NCI-H128 (cell line): ENCODE measurements around the gene GNLY.
"Not testable (repeated sequence)": the region's sequence is repeated elsewhere in the genome, so short reads cannot be mapped to it uniquely, and the experiment has no call there.

ENCODE experiments used
- DNase-seq: peaks from one replicate; lab custom pipeline; 2025; ENCODE audit not compliant: unreplicated experiment; lab: John Stamatoyannopoulos, UW

The GNLY gene

DNA sequence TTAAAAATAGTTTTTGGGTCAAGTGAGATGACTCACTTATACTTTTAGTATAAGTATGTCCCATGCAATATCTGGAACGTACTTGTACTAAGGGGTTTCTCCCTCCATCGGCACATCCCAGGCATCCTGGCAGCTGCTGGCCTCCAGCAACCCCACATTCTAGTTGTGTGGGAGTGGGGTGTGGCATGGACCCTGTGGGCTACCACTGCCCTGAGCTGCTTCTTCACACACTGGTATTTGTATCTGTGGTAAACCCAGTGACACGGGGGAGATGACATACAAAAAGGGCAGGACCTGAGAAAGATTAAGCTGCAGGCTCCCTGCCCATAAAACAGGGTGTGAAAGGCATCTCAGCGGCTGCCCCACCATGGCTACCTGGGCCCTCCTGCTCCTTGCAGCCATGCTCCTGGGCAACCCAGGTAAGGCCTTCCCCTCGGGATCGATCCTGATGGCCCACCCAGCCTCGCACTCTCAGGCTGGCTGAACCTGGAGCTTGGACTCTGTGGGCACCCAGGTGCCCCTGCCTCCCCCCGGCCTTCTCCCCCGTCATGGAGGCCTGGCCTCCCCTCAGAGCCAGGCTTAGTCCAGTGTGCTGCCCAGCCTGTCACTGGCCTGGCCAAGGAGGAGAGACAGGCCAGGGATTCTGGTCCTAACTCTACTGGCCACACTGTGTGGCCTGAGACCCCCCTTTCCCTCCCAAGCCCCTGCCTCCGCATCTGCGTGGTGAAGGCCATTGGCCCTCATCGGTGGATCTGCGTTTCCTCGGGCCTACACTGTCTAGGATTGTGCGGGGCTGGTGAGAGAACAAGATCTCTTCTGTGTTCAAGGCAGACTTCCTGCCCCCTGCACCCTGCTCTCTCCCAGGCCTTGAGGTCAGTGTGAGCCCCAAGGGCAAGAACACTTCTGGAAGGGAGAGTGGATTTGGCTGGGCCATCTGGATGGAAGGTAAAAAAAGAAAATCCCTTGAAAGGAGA, at the start of gene GNLY:
GNLY (plus strand) TSS at position 307 of the 974 bp plus-strand sequence; CDS start at position 368, 61 bp downstream.
- DNase-seq, result no peak

GRCh38 chr2:85644909-85645308, 49.2 kb upstream of the GNLY start:
- DNase-seq, result no peak

- no peak for DNase-seq
Measured at GRCh38 chr2:85646166-85646565, 48.0 kb upstream of the GNLY start.

DNA sequence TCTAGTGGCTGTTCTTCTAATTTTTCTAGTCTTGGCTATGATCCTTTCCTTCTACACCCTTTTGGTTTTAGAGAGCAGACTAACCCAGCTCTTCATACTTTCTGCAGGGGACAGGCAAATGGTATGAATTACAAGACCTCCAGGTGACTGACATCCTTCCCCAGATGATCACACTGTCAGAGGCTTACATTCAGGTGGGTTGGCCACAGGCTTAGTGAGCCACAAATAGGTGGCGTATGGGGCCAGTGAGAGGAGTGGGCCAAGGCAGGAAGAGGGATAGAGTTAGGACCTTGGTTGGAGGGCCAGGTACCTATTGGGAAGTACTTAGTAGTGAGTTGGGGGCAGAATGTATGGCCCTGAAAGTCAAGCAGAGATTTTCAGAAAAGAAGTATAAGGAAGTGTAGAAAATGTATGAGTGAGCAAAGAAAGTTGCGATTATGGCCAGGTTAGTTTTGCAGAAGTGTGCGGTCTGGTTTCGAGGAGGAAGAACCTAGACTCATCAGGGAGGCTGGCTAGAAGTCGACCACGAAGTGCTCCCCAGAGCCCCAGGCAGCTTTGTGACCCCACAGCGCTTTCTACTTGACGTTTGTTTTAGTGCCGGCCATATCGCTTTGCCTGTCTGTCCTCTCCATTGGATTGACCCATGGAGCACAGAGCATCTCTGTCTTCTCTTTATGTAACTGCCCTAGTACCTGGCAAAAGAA, 46.2 kb upstream of the GNLY start:
- no peak for DNase-seq

DNA sequence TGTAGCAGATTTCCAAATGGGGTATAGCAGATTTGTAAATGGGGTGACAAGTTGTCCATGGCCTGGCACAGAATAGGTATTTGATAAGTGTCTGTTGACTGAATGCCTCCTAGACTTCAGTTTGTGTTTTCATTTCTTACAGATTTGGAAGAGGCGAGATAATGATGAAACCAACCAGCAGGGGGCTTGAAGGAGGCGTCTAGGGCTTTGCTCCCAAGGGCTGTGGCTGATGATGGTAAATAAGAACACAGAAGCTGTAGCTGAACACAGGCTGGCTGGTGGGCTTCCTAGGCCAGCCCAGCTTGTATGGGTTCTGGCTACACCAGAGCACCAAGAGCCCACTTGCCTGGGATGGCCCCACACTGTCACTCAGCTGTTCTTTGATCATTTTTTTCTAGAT, 45.5 kb upstream of the GNLY start:
- no peak for DNase-seq

GRCh38 chr2:85649201-85650190, 44.7 kb upstream of the GNLY start:
- no peak for DNase-seq

DNA sequence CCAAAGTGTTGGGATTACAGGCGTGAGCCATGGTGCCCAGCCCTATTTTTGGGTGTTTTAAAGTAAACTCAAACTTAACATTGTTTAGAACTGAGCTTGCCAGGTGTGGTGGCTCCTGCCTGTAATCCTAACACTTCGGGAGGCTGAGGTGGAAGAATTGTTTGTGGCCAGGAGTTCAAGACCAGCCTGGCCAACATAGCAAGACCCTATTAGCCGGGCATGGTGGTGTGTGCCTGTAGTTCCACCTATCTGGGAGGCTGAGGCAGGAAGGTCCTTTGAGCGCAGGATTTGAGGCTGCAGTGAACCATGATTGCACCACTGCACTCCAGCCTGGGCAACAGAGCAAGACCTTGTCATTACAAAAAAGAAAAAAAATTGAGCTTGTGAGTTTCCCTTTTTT, 43.7 kb upstream of the GNLY start:
- no peak for DNase-seq

- DNase-seq, result no peak
Measured at GRCh38 chr2:85651097-85651496, 43.1 kb upstream of the GNLY start.

- DNase-seq, result no peak
Measured at GRCh38 chr2:85652056-85652455, 42.1 kb upstream of the GNLY start.

GRCh38 chr2:85653996-85654395, 40.2 kb upstream of the GNLY start:
- DNase-seq, result no peak

GRCh38 chr2:85655961-85656417, 38.2 kb upstream of the GNLY start:
- DNase-seq, result no peak

DNA sequence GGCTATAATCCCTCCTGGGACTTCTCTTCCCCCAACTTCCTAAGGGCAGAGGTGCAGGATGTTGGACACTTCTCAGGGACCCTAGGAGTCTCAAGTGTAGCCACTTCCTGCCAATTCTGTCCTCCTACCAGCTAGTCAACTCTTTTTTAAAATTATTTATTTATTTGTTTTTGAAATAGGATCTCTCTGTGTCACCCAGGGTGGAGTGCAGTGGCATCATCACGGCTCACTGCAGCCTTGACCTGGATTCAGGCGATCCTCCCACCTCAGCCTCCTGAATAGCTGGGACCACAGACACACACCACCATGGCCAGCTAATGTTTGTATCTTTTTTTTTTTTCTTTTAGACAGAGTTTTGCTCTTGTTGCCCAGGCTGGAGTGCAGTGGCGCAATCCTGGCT, 37.7 kb upstream of the GNLY start:
- no peak for DNase-seq

GRCh38 chr2:85657399-85657798, 36.8 kb upstream of the GNLY start:
- not testable (repeated sequence) for DNase-seq

DNA sequence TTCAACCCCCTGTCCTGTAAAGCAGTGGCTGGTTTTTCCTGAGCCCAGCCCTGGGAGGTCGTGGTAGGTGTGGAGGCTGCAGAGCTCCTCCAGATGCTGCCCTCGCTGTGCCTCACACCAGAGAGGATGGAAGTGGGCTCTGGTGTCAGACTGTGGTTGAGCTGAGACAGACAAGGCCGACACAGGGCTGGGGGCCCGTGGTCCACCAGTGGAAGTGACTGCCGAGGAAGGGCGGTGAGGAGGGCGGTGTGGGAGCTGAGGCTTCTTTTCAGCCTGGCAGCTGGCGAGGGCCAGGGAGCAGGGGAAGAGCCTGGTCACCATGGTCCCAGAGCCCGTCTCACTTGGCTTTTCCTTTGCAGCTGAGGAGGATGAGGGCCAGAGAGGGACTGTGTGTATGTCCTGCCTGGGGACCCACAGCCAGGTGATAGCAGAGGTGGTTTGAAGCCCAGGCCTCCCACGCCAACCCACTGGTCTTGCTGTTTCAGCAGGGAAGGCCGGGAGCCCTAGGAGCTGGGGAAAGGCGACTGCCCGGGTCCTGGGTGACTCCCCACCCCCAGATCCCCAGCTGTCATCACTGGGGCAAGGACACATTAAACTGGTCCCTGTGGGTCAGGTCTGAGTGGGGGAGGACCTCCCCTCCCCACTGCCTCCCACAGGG, 34.7 kb upstream of the GNLY start:
- no peak for DNase-seq

- DNase-seq, result not testable (repeated sequence)
Measured at GRCh38 chr2:85660301-85660700, 33.9 kb upstream of the GNLY start.

DNA sequence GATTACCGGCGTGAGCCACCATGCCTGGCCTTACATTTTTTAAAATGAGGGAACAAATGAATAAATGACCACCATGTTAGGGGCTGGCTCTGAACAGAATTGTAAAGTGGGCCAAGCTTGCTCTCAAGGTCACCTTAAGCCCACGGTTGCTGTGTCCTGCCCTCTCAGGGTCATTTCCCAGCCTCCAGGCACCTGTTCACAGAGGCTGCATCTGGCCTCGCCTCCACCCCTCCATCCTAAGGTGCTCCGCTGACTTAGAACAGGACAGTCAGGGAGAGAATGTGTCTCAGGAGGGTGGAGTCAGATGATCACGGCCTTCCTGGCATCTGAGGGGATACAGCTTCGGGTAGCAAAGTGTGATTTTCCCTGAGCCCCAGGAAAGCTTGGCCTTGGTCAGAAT, 33.4 kb upstream of the GNLY start:
- DNase-seq, result no peak

DNA sequence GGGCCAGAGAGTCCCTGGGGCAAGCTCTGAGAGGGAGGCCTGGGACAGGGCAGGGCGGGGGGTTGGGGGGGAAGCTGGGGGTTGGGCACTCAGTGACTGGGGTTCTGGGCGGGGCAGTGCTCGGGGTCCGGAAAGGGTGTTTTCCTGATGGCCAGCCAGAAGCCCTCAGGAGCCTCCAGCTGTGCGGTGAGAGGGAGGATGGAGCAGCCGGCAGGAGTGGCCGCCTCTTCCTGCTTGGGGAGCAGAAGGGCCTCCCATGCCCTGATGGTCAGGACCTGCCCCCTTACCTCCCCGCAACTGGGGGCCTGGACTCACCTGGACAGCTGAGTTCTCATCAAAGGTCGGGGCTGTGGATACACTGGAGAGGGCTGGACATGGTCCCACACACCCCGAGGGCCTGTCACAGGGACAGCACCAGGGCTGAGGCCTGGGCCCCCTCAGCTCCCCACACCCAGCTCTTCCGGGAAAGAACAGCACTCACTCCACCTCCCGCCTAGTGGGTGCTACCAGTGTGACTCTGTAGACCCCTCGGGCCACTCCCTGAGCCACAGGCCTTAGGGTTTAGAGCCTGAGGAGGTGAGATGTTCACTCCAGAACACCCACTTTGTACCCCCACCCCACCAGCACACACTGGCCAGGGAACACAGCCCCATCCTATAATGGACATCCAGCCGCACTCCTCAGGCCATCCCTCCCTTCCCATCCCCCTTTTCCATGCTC, 32.9 kb upstream of the GNLY start:
- DNase-seq, result no peak

- DNase-seq, result no peak
Measured at GRCh38 chr2:85662899-85663593, 31.1 kb upstream of the GNLY start.
